ENCODE data around the gene NCK2. TPM values are rescaled to one million over a fixed set of nuclear protein-coding genes. Genes with fewer than 3 reads are reported as not detected.

Gene NCK2
- total RNA-seq, 1 experiment from 2014 or later = 51.3 TPM

GRCh38 chr2:105808423-105809096 is 63.8 kb downstream of the NCK2 start:
- no peak for DNase-seq (ENCODE audit: low read depth)

GRCh38 chr2:105809097-105809473 is 64.4 kb downstream of the NCK2 start:
- DNase-seq (ENCODE audit: low read depth) = no peak

GRCh38 chr2:105809723-105810122 is 65.0 kb downstream of the NCK2 start:
- DNase-seq (ENCODE audit: low read depth) = no peak

- no peak for DNase-seq (ENCODE audit: low read depth)
Measured at GRCh38 chr2:105812180-105813044, 67.7 kb downstream of the NCK2 start.

- DNase-seq (ENCODE audit: low read depth) = no peak
Measured at GRCh38 chr2:105813045-105813315, 68.3 kb downstream of the NCK2 start.

- DNase-seq (ENCODE audit: low read depth) = no peak
Measured at GRCh38 chr2:105813405-105813804, 68.7 kb downstream of the NCK2 start.

GRCh38 chr2:105814291-105814940 is 69.7 kb downstream of the NCK2 start:
- DNase-seq (ENCODE audit: low read depth) = no peak

- DNase-seq (ENCODE audit: low read depth) = no peak
Measured at GRCh38 chr2:105815401-105815800, 70.7 kb downstream of the NCK2 start.

- DNase-seq (ENCODE audit: low read depth) = no peak
Measured at GRCh38 chr2:105820151-105820550, 75.4 kb downstream of the NCK2 start.

- DNase-seq (ENCODE audit: low read depth) = no peak
Measured at GRCh38 chr2:105820691-105821090, 76.0 kb downstream of the NCK2 start.

GRCh38 chr2:105821428-105822125 is 76.9 kb downstream of the NCK2 start:
- no peak for DNase-seq (ENCODE audit: low read depth)

GRCh38 chr2:105822186-105822585 is 77.5 kb downstream of the NCK2 start:
- DNase-seq (ENCODE audit: low read depth) = no peak

- DNase-seq (ENCODE audit: low read depth) = no peak
Measured at GRCh38 chr2:105824446-105824845, 79.7 kb downstream of the NCK2 start.

- no peak for DNase-seq (ENCODE audit: low read depth)
Measured at GRCh38 chr2:105827351-105828096, 82.8 kb downstream of the NCK2 start.

GRCh38 chr2:105828558-105828957 is 83.8 kb downstream of the NCK2 start:
- DNase-seq (ENCODE audit: low read depth) = no peak

GRCh38 chr2:105834931-105835330 is 90.2 kb downstream of the NCK2 start:
- DNase-seq (ENCODE audit: low read depth) = no peak

GRCh38 chr2:105836341-105836740 is 91.6 kb downstream of the NCK2 start:
- no peak for DNase-seq (ENCODE audit: low read depth)

- DNase-seq (ENCODE audit: low read depth) = no peak
Measured at GRCh38 chr2:105836840-105837692, 92.4 kb downstream of the NCK2 start.

- DNase-seq (ENCODE audit: low read depth) = no peak
Measured at GRCh38 chr2:105839793-105840192, 95.1 kb downstream of the NCK2 start.

GRCh38 chr2:105840933-105841332 is 96.2 kb downstream of the NCK2 start:
- no peak for DNase-seq (ENCODE audit: low read depth)
